ELF-1 (cell line): ENCODE measurements around the gene MFN2.
"Not testable (repeated sequence)": the region's sequence is repeated elsewhere in the genome, so short reads cannot be mapped to it uniquely, and the experiment has no call there.

Experiments used
- DNase-seq: peaks from one replicate; pipeline ENCODE4 v3.0.0-alpha.2; 2016; ENCODE audit warnings: low read depth, low spot score

The MFN2 gene

DNA sequence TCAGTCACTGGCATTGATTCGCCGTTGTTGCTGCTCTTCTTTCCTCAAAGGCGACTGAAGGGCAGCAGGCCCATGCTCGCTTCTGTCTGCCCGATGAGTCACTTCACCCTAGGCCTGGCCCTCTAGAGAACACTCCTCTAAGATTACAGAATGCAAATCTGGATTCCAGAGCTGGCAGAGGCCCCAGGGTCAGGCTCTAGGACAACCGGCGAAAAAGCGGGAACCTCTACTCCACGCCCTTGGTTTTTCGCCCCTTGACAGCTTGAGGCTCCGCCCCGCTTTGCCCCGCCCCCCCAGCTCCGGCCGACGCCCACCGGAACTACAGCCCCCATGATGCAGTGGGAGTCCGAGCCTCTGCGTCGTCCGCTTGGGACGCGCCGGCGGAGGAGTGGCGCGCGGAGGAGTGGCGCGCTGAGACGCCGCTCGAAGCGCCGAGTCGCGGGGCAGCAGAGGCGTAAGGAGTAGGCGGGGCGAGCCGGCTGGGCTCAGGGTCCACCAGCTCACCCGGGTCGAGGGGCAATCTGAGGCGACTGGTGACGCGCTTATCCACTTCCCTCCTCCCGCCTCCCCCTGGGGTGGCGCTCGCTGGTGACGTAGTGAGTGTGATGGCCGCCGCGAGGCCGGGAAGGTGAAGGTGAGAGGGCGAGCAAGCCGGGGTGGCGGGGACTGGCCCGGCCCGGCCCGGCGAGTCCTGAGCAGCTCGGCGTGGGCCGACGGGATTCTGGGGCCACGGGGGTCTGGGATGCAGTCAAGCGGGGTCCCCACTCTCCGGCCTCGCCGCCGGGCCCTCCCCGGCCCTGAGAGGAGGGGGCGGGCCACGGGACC is at the start of gene MFN2:
TSS of gene MFN2 (plus strand) at position 594 of the 825 bp plus-strand sequence. CDS start 8,725 bp downstream, outside the sequence.
- DNase-seq = peak; percentile 100

- DNase-seq = peak; percentile 44
Observed at GRCh38 chr1:11930571-11931445, 49.4 kb upstream of the MFN2 start.

- no peak for DNase-seq
Observed at GRCh38 chr1:11931845-11932244, 48.4 kb upstream of the MFN2 start.

DNA sequence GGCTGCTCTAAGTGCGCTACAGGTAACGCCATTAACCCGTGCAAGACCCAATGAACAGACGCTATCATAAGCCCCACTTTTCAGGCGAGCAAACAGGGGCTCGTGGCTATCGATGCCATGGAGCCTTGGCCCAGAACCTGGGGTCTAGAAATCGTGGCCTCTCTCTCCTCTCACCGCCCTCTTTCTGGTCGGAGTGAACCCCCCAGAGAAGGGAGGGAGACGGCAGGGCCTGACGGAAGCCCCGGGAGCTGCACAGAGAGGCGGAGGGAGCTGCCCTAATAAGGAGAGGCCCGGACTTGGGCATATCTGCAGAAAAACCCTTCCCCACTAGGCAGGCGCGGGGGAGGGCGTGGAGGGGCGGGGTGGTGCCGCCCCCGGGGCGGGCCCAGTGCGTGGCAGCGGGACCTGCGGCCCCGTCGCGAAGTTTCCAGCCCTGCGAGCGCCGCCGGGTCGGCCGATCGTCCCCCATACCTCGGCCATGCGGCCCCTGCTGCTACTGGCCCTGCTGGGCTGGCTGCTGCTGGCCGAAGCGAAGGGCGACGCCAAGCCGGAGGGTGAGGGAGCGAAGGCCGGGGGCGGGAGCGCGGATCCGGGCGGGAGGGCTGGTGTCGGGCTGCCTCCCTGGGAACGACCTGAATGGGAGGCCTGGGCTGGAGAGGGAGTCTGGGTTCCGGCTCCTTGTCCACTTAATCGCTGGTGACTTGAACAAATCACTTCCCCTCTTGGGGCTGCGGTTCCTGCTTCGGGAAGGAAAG is 45.8 kb upstream of the MFN2 start, which contains the start of gene PLOD1:
TSS of gene PLOD1 (plus strand) at position 416 of the 755 bp plus-strand sequence. CDS start at position 479, 63 bp downstream.
- DNase-seq = peak; percentile 81

DNA sequence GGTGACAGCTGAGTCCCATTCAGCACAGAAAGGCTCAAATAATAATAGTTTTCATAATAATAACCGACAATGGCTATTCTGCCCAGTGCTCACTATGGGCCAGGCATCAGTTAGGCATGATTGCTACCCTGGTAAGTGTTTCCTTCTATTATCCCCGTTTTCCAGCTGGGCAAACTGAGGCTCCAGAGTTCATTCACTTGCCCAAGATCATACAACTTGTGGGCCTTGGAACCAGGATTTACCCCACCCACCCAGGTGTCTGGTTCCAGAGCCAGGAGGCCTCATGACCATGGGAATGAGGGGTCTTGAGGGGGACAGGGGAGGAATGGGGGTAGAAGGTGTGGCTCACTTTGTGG is 45.2 kb upstream of the MFN2 start:
- DNase-seq = no peak

DNA sequence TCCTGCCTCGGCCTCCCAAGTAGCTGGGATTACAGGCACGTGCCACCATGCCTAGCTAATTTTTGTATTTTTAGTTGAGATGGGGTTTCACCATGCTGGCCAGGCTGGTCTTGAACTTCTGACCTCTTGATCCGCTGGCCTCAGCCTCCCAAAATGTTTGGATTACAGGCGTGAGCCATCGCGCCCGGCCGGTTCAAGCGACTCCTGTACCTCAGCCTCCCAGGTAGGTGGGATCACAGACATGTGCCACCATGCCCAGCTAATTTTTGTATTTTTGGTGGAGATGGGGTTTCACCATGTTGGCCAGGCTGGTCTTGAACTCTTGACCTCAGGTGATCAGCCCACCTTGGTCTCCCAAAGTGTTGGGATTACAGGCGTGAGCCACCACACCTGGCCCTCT is 44.5 kb upstream of the MFN2 start:
- not testable (repeated sequence) for DNase-seq

- no peak for DNase-seq
Observed at GRCh38 chr1:11938722-11939526, 41.3 kb upstream of the MFN2 start.

DNA sequence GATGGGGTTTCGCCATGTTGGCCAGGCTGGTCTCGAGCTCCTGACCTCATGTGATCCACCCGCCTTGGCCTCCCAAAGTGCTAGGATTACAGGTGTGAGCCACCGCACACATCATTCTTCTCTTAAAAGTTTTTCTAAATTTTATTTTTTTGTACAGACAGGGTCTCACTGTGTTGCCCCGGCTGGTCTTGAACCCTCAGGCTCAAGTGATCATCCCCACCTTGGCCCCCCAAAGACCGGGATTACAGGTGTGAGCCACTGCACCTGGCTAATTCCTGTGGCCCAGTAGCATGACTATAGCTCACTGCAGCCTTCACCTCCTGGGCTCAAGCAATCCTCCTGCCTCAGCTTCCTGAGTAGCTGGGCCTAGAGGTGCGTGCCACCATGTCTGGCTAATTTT is 40.5 kb upstream of the MFN2 start:
- not testable (repeated sequence) for DNase-seq

DNA sequence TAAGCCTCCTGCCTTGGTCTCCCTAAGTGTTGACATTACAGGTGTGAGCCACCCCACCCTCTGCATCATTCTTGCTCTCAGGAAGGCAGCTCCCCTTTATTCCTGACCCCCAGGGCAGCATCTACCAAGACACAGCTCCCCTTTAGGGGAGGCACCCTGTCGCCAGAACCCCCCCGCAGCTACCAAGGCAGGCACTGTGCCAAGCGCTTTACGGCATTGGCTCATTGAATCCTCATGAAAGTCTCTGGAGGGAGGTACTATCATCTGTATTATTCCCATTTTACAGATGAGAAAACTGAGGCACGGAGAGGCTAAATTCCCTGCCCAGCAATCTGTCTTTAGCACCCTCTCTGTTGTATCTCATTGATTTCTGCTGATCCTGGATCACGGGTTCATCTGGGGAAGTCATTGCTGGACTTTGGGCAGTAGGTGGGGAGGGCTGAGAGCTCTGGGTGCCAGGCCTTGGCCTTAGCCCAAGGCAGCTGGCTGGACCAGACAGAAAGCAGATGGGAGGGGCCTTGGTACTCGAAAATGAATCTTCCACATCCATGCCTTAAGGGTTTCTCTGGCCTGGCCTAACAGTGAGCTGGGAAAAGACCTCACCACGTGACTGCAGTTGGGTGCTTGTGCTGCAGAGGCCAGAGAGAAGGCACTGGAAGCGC is 39.9 kb upstream of the MFN2 start:
- DNase-seq = peak; percentile 64

GRCh38 chr1:11942280-11942679 is 38.0 kb upstream of the MFN2 start:
- DNase-seq = no peak

GRCh38 chr1:11943619-11944018 is 36.6 kb upstream of the MFN2 start:
- DNase-seq = no peak

DNA sequence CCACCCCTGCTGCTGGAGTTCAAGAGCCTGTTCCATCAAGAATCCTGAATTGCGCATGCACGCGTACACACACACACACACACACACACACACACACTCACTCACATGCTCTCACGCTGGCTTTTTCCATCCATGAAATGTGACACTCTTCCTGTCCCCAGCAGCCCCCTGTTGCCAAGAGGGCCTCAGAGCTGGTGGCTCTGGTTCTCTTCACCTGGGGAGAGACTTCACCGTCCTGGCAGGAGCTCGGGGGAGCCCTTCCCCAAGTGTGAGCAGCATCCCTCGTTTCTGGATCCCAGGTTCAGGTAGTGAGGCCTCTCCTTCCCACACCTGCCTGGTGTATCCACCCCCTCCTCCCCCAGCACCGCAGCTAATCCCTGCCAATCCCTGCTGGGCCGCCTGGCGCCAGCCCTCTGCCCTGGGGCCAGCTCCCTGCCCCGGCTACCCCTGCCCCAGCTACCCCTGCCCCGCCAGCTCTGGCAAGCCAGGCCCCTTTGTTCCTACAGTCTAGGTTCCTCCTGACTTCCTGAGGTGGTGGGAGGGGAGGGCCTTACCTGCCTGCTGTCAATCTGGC is 35.8 kb upstream of the MFN2 start:
- peak; percentile 39 for DNase-seq

GRCh38 chr1:11946647-11947046 is 33.6 kb upstream of the MFN2 start:
- no peak for DNase-seq

GRCh38 chr1:11948822-11949458 is 31.3 kb upstream of the MFN2 start:
- DNase-seq = peak; percentile 50

DNA sequence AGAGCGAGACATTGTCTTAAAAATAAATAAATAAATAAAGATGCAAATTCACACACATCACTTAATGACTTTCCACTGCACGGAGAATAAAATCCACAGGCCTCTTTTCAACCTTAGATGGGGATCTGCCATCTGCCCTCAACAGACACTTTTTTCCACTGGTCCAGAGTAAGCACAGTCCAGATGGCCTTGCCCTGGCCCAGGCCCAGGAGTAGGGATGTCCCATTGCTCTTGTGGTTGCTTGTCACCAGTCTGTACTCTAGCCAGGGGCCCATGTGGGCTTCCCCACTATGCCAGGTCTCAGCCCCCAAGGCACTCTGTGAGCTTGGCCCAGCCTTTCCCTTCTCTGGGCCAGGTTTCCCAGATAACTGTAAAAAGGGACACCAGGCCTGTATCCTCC is 28.3 kb upstream of the MFN2 start:
- DNase-seq = no peak

GRCh38 chr1:11952455-11953109 is 27.7 kb upstream of the MFN2 start:
- DNase-seq = no peak

GRCh38 chr1:11955221-11955620 is 25.0 kb upstream of the MFN2 start:
- DNase-seq = no peak

DNA sequence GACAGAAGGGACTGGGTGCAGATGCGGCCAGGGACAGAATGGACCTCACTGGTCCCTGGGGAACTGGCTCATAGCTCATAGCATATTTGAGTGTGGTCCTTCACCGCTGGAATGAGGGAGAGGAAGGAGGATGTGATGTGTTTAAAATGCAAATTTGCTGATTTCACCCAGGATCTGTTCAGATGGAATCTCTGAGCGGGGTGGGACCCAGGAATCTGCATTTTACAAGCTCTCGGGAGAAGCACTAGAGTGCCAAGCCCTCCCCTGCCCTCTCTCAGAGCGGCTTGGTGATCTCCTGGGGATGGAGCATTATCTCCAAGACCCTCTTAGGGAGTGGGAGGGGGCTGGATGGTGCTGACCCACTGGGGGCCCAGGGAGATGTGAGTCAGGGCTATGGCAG is 22.8 kb upstream of the MFN2 start:
- DNase-seq = no peak

- no peak for DNase-seq
Observed at GRCh38 chr1:11957897-11958296, 22.3 kb upstream of the MFN2 start.
